HG02763 (cell line): ENCODE measurements around the gene DMD.
"Not testable (repeated sequence)": the region's sequence is repeated elsewhere in the genome, so short reads cannot be mapped to it uniquely, and the experiment has no call there.

ENCODE experiments used
- ATAC-seq: cut with Tn5 transposase; IDR thresholded peaks from one replicate; pipeline ENCODE4 v1.9.1; 2021; ENCODE audit warnings: mild to moderate bottlenecking, moderate library complexity; ENCODE audit not compliant: unreplicated experiment

The DMD gene

GRCh38 chrX:32867781-32868523, 343.4 kb downstream of the DMD start:
- no peak for ATAC-seq

DNA sequence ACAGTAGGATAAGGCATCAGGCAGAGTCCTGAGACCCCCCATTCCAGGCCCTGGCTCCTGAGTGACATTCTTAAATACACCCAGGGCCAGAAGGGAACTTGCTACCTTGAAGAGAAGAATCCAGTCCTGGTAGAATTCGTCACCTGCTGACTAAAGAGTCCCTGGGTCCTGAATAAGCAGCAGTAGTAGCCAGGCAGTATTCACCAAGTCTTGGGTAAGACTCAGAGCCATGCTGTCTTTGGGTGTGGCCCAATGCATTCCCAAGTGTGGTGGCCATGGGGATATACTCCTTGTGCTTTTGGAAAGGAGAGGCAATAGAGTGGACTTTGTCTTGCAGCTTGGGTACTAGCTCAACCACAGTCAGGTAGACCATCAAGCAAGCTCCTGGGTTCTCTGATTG, 359.1 kb downstream of the DMD start:
- ATAC-seq, result no peak

DNA sequence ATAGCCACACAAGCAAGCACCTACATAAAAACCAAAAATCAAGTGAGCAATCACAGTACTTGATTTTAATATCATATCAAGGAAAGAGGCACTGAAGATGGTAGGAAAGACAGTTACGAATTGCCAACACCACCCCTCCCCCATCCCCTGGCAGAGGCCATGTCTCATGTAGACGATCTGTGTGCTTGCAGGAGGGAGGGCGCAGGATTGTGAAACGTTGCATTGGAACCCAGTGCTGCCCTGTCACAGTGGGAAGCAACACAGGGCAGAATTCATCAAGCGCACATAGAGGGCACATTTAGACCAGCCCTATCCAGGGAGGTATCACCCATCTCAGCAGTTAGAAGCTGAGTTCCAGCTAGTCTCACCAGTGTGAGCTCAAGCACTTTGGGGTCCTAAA, 359.8 kb downstream of the DMD start:
- no peak for ATAC-seq

GRCh38 chrX:32847921-32848320, 363.4 kb downstream of the DMD start:
- no peak for ATAC-seq

DNA sequence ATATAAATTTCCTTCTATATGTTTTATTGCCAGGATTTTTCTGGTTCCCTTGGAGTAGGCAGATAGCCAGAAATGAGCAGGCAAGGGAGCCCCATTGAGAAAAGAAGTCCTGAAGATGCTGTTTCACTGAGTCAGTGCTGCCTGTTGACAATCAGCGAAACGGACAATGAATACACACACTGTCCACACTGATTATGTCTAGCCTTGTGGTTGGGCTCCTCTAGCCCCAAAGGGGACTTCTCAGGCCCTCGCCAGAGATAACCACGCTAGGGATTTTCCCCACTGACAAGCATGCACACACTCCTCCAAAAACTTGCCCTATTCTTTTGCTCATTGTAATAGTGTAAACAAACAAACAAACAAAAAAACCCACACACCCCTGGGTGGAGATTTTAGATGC, 369.3 kb downstream of the DMD start:
- no peak for ATAC-seq

DNA sequence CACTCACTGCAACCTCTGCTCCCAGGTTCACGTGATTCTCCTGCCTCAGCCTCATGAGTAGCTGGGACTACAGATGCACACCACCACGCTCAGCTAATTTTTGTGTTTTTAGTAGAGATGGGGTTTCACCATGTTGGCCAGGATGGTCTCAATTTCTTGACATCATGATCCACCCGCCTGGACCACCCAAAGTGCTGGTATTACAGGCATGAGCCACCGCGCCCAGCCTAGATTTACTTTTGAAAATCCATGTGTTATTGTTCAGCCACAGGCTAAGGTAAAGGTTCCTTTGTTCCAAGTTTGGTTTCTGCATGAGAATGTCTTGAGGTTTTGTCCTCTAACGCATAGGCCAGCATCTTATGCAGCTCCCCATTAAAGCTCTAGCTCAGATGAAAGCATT, 371.6 kb downstream of the DMD start:
- ATAC-seq, result no peak

DNA sequence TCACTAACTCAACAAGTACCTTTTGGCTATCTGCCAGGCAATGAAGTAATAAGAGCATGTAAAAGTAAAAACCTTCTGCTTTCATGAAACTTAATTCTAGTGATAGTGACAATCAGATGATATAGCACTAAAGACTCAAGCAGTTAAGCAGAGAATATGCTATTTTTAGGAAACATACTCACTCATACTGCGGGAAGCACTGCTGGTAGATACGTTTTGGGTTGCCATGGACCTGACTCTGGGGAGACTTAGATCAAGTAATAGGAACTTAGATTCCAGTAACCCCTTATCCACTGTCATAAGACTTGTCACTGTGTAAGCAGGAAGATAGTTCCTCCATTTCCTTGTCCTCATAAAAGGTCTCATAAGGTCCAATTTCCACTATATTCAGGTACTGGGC, 386.3 kb downstream of the DMD start:
- ATAC-seq, result no peak

GRCh38 chrX:32804034-32804433, 407.3 kb downstream of the DMD start:
- no peak for ATAC-seq

DNA sequence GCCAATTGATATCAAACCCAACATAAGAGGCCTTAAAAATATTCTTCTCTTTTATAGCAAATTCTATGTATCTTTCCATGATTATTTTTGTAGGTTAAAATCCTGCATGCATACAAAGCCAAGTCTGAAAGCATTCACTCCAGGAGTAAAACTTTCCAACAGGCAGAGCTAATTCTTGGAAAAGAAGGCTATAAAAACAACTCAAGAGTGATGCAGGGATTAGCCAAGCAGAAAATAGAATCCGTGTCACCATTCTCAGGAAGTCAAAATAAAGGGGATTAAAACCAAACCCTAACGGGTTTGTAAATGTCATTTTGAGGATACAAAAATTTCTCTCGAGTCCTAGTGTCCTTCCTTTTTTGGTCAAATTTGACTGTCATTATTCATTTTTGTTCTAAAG, 412.4 kb downstream of the DMD start:
- no peak for ATAC-seq

- no peak for ATAC-seq
Observed at GRCh38 chrX:32788936-32789335, 422.4 kb downstream of the DMD start.

DNA sequence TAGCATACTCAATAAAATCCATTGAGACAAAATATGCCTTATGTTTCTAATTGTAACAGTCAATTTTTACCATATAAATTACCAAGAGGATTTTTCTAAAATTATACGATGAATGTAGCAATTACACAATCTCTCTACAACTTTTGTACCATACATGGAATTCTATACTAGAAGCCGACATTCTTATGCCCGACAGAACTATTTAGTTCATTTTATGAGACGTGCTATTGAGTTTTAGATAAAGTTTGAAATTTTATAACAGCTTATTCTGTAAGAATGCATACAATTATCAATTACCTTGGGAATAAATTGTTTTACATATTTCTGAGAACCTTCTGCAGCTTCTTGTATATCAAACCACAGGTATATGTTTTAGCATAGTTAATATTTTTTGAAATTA, 431.2 kb downstream of the DMD start:
- no peak for ATAC-seq

GRCh38 chrX:32778965-32779364, 432.4 kb downstream of the DMD start:
- no peak for ATAC-seq

GRCh38 chrX:32774966-32775365, 436.4 kb downstream of the DMD start:
- ATAC-seq, result no peak

GRCh38 chrX:32749070-32749469, 462.3 kb downstream of the DMD start:
- no peak for ATAC-seq

DNA sequence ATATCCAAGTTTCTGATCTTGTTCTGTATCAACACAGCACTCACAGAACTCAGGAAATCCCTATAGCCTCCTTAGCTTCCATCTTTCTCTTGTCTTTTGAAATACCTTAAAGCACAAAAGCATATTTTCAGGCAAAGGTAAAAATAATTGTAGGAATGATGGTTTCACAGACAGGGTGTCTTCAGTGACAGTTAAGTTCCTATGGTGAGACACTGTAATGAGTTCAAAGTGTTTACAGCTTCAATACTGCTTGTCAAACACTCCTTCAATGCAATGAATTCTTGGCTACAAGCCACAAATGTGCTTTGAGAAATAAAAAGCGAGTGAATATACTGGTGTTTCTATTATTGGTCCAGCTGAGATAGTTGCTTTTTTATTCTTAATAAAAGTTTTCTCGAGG, 466.0 kb downstream of the DMD start:
- no peak for ATAC-seq

DNA sequence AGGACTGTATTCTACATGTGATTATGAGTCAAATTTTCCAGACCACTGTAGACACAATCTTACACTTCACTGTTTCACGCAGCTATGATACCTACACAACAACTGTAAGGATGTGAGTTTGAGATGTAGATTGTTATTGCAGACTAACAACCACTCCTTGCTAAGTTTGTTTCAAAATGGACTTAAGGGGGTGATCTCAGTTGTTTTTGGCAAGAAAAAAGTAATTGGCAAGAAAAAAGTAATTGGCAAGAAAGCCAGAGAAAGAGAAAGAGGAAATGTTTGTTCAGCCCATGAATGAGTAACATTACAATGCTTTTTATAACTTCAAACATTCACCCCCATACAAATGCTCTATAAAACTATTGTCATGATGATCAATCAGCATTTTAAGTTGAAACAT, 466.4 kb downstream of the DMD start:
- ATAC-seq, result no peak

DNA sequence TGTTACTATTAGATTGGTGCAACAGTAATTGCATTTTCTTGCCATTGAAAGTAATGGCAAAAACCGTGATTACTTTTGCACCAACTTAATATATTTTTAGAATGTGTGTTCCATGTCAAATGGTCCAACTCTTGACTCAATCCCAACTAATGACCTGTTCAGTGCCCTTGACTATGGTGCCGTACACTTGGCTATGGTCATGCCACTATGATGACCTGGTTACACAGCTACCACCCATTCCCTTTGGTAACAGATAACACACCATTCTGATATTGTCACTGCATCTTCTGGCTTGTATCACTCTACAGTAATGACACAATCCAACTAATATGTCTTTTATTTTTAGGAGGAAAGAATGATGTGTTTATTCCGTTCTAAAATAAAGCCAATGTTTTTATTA, 469.4 kb downstream of the DMD start:
- no peak for ATAC-seq

GRCh38 chrX:32708542-32708941, 502.8 kb downstream of the DMD start:
- no peak for ATAC-seq

DNA sequence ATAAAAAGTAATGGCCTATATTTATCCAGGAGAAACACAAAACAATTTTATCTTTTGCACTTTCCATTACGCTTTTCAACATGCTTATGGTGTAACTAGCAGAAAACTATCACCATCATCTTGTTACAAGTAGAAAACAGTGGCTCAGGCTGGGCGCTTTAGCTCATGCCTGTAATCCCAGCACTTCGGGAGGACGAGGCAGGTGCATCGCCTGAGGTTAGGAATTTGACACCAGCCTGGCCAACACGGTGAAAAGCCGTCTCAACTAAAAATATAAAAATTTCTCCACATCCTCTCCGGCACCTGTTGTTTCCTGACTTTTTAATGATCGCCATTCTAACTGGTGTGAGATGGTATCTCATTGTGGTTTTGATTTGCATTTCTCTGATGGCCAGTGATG, 506.0 kb downstream of the DMD start:
- ATAC-seq, result not testable (repeated sequence)

DNA sequence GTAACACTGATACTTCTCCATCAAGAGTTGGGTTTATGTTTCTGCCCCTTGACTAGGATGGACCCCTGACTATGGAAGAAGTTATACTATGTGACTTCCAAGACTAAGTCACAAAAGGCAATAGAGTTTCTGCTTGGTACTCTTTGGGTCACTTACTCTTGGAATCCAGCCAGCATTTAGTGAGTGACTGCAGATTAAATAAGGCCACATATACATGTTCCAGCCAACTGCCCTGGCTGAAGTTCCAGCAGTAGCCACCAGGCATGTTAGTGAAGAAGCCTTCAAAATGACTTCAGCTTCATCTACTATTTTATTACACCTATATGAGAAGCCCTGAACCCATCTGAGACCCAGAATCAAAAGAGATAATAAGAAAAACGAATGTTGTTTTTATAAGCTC, 524.0 kb downstream of the DMD start:
- no peak for ATAC-seq

DNA sequence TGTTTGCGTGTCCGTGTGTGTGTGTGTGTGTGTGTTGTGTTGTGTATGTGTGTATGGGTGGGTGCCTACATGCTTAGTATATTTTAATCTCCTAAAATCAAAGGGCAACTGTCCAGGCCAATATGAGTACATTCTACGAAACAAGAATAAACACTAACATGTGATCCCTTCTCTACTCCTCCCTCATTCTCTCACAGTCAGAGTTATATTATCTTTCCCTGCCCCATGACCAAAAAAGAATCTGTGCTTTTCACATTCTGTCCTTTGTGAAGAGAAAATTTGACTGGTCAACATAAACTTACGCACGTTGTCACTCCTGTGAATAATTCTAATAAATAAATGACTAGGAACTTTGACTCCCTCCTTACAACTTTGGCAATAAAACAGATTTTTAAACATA, 532.9 kb downstream of the DMD start:
- no peak for ATAC-seq

DNA sequence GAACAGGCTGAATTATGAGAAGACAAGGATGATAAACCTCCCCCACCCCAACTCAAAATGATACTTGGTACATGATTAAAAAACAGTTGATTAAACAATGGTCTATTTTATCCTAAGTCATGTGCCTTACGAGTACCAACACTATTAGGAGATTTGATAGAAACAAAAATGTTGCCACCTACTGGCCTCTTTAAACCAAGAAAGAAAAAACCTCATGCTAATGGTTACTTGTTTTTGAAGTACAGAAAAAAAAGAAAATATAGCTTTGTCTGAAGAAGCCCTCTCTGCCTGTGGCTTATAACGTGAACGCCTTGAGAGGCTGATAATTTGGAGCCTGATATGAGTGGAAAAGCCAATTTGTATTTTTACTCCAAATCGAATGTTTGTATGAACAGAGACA, 538.2 kb downstream of the DMD start:
- ATAC-seq, result no peak

DNA sequence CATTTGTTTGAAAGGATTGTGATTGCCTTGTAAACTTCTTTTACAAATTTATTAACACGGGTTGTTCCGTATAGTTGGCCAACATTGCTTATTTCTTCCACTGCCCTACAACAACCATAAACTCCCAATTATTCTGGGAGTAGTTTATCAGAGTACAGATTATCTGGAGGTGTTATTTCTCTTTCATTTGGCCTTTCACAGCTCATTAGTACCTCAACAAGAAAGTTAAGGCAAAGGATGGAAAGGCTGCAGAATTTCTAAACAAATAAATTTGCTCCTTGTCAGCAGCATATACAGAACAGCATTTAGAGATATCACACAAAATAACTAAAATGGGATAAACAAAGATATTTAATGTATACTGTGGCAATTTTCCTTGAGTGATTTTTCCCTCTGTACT, 548.8 kb downstream of the DMD start:
- ATAC-seq, result no peak
